OCI-LY3 (cell line): Measurements from ENCODE around the gene SLC26A8.

Experiments used
- CTCF ChIP-seq: fragments of 200-600, 300-600 bp; sonication (generic); IDR thresholded peaks from 2 replicates; pipeline ENCODE4 v1.5.1; 2014; ENCODE audit warnings: antibody characterized with exemption, low read length, low read depth
- EZH2phosphoT487 ChIP-seq: fragments of 200-600 bp; shearing (Covaris generic); IDR thresholded peaks from 2 replicates; pipeline ENCODE4 v1.6.1; 2018; ENCODE audit warnings: antibody characterized with exemption, mixed run types, low read depth

GRCh38 chr6:36015666-36016065 lies 8.8 kb downstream of the SLC26A8 start:
- TF ChIP-seq CTCF: no peak
- TF ChIP-seq EZH2phosphoT487: no peak
